Activated T-cell treated with anti-CD3 and anti-CD28 coated beads, Interleukin-2, amount 50 U/mL, for 4 hours (primary cell): ENCODE results near the gene GJB5. TPM values are rescaled to one million over a fixed set of nuclear protein-coding genes. Genes with fewer than 3 reads are reported as not detected.

Experiments
- total RNA-seq, 3 donors: library from RNA; stranded (reverse); gene quantifications; one replicate each; pipeline ENCODE4 v1.2.1, GENCODE V29; 2021

GJB5 gene
- total RNA-seq, 3 donors from 2014 or later = not detected

Other genes with a start within 250 kb of the GJB5 start
- gene GJB4, start 4.7 kb downstream of the GJB5 start, total RNA-seq = not detected
- not detected for gene GJB3, start 26.2 kb downstream of the GJB5 start, total RNA-seq
- gene GJA4, start 38.0 kb downstream of the GJB5 start, total RNA-seq = under 1 TPM in 1 of 3 donors, not detected in 2; 0.51 TPM
- gene SMIM12, start 104.7 kb downstream of the GJB5 start, total RNA-seq = 10 to 100 TPM; 73.8 to 75.7 (median 73.8) TPM
- gene DLGAP3, start 174.6 kb downstream of the GJB5 start, total RNA-seq = 1 to 10 TPM in 2 of 3 donors, under 1 TPM in 1; 0.98 to 1.5 (median 1.0) TPM
- gene TMEM35B, start 230.3 kb downstream of the GJB5 start, total RNA-seq = 10 to 100 TPM; 14.9 to 17.4 (median 16.4) TPM